HEK293 (cell line): ENCODE data around the gene APOBEC3A.

Experiments
- BCL11B ChIP-seq: fragments of 450-650 bp; formaldehyde crosslinking; IDR thresholded peaks from 2 replicates; pipeline ENCODE4 v1.5.1; 2016; ENCODE audit warnings: low read depth, missing biosample characterization, missing genetic modification characterization
- BCL6B ChIP-seq: fragments of 450-650 bp; formaldehyde crosslinking; IDR thresholded peaks from 2 replicates; pipeline ENCODE4 v1.5.1; 2017; ENCODE audit warnings: missing biosample characterization, missing genetic modification characterization
- CTCF ChIP-seq: fragments of 450-650 bp; formaldehyde crosslinking; IDR thresholded peaks from 2 replicates; pipeline ENCODE4 v1.5.1; 2016; ENCODE audit warnings: missing biosample characterization, missing genetic modification characterization
- EGR2 ChIP-seq: fragments of 450-650 bp; formaldehyde crosslinking; IDR thresholded peaks from 2 replicates; pipeline ENCODE4 v1.5.1; 2016; ENCODE audit warnings: low read depth, missing biosample characterization, missing genetic modification characterization
- REPIN1 ChIP-seq: fragments of 450-650 bp; formaldehyde crosslinking; IDR thresholded peaks from 2 replicates; pipeline ENCODE4 v1.5.1; 2017; ENCODE audit warnings: missing biosample characterization, missing genetic modification characterization, low read depth
- TRIM28 ChIP-seq: IDR thresholded peaks from 2 replicates; pipeline ENCODE4 v1.6.1; 2011; ENCODE audit warnings: low read length, control low read depth, borderline replicate concordance
- ZFP3 ChIP-seq: fragments of 450-650 bp; formaldehyde crosslinking; IDR thresholded peaks from 2 replicates; pipeline ENCODE4 v1.5.1; 2016; ENCODE audit warnings: low read depth, missing biosample characterization, missing genetic modification characterization
- ZNF202 ChIP-seq: fragments of 450-650 bp; formaldehyde crosslinking; IDR thresholded peaks from 2 replicates; pipeline ENCODE4 v1.5.1; 2016; ENCODE audit warnings: missing biosample characterization, missing genetic modification characterization, borderline replicate concordance
- ZNF366 ChIP-seq: fragments of 450-650 bp; formaldehyde crosslinking; conservative IDR thresholded peaks from 2 replicates; pipeline ENCODE4 v1.5.1; 2016; ENCODE audit warnings: missing biosample characterization, missing genetic modification characterization
- ZNF645 ChIP-seq: fragments of 450-650 bp; formaldehyde crosslinking; IDR thresholded peaks from 2 replicates; pipeline ENCODE4; 2016; ENCODE audit warnings: missing biosample characterization, missing genetic modification characterization
- ZNF707 ChIP-seq: fragments of 450-650 bp; formaldehyde crosslinking; IDR thresholded peaks from 2 replicates; pipeline ENCODE4 v1.5.1; 2016; ENCODE audit warnings: missing biosample characterization, missing genetic modification characterization

GRCh38 chr22:38955926-38956325 lies 1.5 kb upstream of the APOBEC3A start:
- TF ChIP-seq ZNF645 (tag by site-specific recombination) (no peak), ZNF707 (tag by site-specific recombination) (no peak), CTCF (tag by site-specific recombination) (no peak), REPIN1 (no peak), ZNF366 (tag by site-specific recombination) (no peak), ZNF202 (no peak), BCL11B (tag by site-specific recombination) (no peak), ZFP3 (tag by site-specific recombination) (no peak), EGR2 (tag by site-specific recombination) (no peak), BCL6B (no peak), TRIM28 (no peak)
